ENCODE measurements around the gene RPS13.
A peak's percentile ranks its signal among the peaks of the same experiment; 100 is the strongest.
"Not testable (repeated sequence)": the region's sequence is repeated elsewhere in the genome, so short reads cannot be mapped to it uniquely, and the experiment has no call there.

The RPS13 gene

DNA sequence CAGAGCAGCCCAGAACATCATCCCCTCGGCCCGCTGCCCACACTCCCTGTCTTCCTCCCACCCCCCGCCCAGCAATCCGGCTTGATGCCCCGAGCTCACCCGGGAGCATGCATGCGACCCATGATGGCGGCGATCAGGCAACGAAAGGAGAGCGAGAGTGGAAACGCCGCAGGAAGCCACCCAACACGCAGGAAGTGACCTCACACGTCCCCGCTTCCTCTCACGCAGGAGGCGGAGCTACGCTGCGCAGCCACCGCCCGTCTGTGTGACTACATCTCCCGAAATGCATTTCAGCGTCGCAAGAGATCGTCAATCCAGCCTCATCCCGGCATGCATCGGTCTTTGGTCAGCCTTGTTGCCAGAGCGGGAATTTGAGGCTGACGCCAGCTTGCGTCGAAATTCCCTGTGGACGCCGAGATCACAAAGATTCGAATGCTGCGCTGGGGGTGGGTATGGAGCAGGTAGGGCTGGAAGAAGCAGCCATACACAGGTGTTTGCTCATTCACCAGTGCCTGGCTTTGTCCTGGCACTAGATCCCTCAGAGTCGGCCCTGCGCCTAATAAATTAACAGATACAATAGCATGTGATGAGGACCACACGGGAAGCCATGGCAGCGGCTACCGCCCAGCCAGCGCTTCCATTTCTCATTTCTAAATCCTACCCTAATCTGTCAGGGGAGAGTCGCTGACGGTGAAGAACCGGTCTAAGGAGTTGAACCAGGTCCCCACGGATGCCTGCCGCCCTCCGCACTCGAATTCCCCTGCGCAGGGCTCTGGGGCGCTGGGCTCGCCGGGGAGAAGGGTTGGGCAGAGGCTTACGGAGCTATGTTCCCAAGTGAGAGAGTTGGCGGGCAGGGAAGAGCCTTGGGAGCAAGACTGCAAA is at the start of gene RPS13:
RPS13 (minus strand) TSS at position 148 of the 882 bp plus-strand sequence; CDS start at position 122, 26 bp downstream.
- peak; percentile 81 for DNase-seq (ENCODE audit: low read depth in 1 of 2, low spot score in 1 of 2)

DNA sequence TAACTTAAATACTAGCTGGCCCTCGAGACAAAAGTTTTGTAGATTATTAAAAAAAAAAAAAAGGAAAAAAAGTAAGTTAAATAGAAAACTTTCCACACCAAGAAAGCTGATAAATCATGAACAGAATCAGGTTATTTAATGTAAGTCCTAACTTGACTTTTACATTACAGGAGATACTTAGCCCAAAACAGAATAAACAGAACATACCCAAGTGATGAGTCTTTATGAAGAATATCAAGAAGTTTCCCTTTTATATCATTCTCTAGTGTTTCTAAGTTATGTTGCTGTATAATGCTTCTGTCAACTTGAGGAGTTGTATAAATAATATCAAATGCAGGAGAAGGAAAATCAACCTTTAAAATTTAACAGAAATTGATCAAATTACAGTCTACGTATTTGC is 44.5 kb upstream of the RPS13 start:
- no peak for DNase-seq (ENCODE audit: low read depth in 1 of 2, low spot score in 1 of 2)

DNA sequence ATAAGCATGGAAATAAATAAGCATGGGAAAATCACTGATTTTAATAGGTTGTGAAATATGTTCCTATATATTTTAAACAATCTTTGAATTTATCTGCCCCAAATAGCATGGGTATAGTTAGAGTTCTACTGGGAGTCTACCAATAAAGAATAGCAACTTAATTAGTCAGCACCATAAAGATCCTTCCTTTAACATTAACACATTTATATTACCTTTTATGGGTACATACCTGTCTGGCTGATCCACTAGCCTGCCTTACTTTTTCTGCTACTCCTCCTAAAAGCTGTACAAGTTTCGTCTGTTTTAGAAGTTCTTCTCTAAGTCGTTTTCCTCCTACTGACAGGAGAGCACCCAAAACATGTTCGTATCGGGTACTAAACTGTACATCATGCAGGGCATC is 39.8 kb upstream of the RPS13 start:
- DNase-seq (ENCODE audit: low read depth in 1 of 2, low spot score in 1 of 2): no peak

DNA sequence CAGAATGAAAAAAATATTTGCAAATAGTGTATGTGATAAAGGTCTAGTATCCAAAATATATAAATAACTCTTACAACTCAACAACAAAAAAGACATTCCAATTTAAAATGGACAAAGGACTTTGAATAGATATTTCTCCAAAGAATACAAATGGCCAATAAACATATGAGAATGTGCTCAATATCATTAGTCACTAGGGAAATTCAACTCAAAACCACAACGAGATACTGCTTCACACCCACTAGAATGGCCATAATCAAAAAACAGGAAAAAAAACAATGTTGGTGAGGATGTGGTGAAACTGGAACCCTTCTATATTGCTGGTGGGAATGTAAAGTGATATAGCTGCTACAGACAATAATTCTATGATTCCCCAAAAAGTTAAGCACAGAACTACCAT is 38.6 kb upstream of the RPS13 start:
- DNase-seq (ENCODE audit: low read depth in 1 of 2, low spot score in 1 of 2): no peak

DNA sequence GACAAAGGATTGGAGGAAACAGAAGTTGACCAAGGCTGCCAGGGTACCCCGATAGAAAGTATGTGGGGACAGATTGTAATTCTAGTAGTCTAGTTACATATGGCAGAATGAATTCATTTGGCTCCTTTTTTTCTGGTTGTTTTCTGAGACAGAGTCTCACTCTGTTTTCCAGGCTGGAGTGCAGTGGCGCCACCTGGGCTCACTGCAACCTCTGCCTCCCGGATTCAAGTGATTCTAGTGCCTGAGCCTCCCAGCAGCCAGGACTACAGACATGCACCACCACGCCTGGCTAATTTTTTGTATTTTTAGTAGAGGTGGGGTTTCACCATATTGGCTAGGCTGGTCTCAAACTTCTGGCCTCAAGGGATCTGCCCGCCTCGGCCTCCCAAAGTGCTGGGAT is 30.3 kb upstream of the RPS13 start:
- not testable (repeated sequence) for DNase-seq (ENCODE audit: low read depth in 1 of 2, low spot score in 1 of 2)

DNA sequence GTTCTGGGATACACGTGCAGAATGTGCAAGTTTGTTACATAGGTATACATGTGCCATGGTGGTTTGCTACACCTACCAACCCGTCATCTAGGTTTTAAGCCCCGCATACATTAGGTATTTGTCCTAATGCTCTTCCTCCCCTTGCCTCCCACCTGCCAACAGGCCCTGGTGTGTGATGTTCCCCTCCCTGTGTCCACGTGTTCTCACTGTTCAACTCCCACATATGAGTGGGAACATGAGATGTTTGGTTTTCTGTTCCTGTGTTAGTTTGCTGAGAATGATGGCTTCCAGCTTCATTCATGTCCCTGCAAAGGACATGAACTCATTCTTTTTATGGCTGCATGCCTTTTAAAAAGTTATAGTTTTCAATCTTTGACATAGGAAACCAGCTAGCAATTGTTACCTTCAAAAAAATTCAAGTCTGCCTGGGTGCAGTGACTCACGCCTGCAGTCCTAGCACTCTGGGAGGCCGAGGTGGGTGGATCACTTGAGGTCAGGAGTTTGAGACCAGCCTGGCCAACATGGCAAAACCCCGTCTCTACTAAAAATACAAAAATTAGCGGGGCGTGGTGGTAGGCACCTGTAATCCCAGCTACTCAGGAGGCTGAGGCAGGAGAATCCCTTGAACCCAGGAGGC is 28.1 kb upstream of the RPS13 start:
- not testable (repeated sequence) for DNase-seq (ENCODE audit: low read depth in 1 of 2, low spot score in 1 of 2)

DNA sequence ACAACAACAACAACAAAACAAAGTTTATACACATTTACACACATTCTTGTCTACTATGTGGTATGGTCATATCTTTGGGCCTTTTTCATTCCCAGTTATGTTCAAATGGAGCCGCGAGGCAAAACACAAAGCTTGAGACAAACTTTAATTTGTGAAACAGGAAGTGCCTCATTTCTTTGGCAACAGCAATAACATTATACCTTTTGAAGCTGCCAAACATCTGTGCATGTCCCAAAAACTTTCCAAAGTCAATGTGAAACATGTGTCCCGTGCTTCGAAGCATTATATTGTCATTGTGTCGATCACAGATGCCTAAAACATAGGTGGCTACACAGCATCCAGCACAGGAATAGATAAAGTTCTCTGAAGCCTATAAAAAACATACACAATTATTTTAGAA is 25.0 kb upstream of the RPS13 start:
- no peak for DNase-seq (ENCODE audit: low read depth in 1 of 2, low spot score in 1 of 2)

DNA sequence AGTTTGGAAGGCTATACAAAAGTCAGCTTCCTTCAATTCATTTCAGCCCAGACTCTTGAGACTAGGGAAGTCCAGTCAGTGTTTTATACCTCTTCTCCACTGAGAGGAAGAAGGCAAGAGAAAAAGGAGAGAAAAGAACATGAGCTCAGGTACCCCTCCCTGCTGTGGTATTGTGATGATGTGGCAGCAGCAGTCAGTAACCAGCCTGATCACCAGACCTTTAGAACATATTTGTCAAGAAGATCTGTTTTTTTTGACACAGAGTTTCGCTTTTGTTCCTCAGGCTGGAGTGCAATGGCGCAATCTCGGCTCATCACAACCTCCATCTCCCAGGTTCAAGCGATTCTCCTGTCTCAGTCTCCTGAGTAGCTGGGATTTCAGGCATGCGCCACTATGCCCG is 21.2 kb upstream of the RPS13 start:
- no peak for DNase-seq (ENCODE audit: low read depth in 1 of 2, low spot score in 1 of 2)

DNA sequence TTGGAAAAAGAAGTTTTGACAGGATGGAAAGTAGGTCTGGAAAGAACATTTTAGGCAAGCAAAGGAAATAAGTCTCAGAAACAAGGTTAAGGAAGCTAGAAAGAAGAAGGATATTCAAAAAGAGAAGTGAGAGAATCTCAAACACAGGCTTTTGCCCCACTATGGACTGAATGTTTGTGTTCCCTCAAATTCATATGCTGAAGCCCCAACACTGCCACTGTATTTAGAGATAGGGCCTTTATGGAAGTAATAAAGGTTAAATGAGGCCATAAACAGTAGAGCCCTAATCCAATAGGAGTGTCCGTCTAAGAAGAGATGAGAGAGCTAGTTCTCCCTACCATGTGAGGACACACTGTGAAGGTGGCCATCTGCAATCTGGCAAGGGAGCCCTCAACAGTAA is 20.6 kb upstream of the RPS13 start:
- no peak for DNase-seq (ENCODE audit: low read depth in 1 of 2, low spot score in 1 of 2)

DNA sequence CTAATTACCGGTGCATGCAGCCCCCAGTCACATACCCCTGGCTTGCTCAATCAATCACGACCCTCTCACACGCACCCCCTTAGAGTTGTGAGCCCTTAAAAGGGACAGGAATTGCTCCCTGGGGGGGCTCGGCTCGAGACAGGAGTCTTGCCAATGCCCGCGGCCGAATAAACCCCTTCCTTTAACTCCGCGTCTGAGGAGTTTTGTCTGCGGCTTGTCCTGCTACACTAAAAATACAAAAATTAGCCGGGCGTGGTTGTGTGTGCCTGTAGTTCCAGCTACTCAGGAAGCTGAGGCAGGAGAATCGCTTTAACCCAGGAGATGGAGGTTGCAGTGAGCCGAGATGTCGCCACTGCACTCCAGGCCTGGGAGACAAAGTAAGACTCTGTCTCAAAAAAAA is 8.5 kb upstream of the RPS13 start:
- not testable (repeated sequence) for DNase-seq (ENCODE audit: low read depth in 1 of 2, low spot score in 1 of 2)

DNA sequence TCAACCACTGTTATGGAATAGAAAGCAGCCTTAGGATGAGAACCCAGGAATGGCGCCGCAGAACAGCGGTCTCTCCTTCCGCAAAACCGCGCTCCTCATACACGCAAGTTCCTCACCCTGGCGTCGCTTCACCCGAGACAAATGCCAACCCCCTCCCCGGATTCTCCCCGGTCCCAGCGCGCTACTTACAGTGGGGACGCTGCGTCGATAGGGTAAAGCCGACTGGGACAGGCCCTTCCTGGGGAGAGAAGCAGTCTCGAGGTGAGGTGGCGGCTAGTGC is 287 bp downstream of the RPS13 start:
- no peak for DNase-seq (ENCODE audit: low read depth in 1 of 2, low spot score in 1 of 2)

DNA sequence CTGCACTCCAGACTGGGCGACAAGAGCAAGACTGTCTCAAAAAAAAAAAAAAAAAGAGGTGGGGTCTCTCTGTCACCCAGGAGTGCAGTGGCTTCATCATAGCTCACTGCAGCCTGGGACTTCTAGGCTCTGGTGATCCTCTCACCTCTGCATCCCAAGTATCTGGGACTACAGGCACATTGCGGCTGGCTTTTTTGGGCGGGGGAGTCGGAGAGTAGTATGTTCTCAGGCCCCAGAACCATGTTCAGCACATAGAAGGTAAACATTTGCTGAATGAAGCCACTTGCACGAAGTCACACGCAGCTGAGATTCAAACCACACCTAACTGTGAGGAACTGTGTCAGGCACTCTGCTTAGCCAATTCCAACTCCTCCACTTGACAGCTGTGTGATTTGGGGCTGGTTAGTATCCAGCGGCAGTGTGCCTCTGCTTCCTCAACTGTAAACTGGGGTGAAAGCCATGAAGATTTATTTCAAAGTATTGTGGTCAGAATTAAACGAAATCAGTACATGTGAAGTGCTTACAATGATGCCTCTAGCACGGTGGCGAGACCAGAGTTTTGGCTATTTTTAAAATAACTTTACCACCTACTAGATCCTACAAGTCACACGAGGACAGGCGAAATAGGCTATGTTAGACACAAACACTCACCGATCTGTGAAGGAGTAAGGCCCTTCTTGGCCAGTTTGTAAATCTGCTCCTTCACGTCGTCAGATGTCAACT is 789 bp downstream of the RPS13 start:
- no peak for DNase-seq (ENCODE audit: low read depth in 1 of 2, low spot score in 1 of 2)

DNA sequence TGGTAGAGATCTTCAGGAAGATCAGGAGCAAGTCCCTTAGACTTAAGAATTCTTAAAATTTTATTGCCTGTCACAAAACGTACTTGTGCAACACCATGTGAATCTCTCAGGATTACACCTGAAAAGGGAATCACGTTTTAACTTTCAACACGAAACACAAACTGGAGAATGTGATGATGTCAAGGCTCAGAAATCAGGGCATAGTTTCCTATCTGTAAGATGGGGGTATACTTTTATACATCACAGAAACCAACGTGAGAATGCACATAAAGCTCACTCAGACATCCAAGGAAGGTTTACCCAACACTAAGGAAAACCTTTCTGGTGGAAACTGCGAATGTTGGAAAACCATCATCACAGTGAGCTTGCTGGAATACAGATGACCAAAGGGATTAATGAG is 2.0 kb downstream of the RPS13 start:
- no peak for DNase-seq (ENCODE audit: low read depth in 1 of 2, low spot score in 1 of 2)

DNA sequence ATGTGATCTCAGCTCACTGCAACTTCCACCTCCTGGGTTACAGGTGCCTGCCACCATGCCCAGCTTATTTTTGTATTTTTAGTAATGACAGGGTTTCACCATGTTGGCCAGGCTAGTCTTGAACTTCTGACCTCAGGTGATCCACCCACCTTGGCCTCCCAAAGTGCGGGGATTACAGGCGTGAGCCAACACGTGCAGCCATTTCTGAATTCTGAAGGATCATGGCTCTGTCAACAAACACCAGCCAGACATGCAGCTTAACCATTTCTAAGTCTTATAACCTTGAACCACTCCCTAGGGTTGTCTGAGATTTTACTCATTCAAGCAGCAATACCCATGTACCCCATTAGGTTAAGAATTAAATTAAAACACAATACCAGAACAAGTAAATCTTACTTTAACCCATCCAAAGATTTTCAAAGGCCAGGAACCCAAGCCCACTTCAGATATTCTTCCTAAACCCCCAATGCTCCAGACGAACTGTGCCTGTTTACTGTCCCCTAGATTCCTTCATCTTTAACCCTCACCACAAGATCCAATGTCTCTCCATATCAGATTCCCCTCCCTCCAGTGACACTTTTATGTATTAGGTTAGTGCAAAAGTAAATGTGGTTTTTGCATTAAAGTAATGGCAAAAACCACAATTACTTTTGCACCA is 4.0 kb downstream of the RPS13 start:
- no peak for DNase-seq (ENCODE audit: low read depth in 1 of 2, low spot score in 1 of 2)

DNA sequence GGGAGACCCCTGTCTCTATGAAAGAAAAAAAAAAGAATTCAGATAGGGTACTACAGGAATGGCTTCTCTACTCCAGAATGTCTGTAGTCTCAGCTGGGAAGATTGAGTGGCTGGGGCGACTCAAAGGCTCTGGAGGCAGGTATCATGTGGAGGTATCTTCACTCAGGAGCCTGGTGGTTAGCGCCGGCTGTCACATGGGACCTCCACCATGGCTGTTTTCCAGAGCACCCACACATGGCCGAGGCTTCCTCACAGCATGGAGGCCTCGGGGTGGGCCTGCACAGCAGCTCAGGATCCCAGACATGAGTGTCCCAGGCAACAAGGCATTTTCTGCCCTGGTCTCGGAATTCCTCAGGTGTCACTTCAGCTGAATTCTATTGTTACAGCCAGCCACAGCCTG is 10.1 kb downstream of the RPS13 start:
- DNase-seq (ENCODE audit: low read depth in 1 of 2, low spot score in 1 of 2): no peak

DNA sequence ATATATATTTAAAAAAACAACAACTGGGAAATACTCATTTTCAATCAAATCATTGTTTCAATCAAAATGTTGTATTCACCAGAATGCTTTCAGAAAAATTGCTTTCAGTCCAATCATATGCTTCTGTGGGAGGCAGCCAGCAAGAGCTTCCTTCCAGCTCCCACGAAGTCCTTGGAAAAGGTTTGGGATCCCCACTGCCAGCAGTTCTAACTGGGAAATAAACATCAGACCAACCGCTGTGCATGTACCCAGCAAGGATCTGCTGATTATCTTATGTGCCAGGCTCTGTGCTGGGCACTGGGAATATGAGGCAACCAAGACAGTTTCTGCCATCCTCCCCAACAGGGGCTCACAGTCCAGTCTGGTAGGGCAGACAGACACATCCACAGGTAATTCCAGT is 10.8 kb downstream of the RPS13 start:
- no peak for DNase-seq (ENCODE audit: low read depth in 1 of 2, low spot score in 1 of 2)

DNA sequence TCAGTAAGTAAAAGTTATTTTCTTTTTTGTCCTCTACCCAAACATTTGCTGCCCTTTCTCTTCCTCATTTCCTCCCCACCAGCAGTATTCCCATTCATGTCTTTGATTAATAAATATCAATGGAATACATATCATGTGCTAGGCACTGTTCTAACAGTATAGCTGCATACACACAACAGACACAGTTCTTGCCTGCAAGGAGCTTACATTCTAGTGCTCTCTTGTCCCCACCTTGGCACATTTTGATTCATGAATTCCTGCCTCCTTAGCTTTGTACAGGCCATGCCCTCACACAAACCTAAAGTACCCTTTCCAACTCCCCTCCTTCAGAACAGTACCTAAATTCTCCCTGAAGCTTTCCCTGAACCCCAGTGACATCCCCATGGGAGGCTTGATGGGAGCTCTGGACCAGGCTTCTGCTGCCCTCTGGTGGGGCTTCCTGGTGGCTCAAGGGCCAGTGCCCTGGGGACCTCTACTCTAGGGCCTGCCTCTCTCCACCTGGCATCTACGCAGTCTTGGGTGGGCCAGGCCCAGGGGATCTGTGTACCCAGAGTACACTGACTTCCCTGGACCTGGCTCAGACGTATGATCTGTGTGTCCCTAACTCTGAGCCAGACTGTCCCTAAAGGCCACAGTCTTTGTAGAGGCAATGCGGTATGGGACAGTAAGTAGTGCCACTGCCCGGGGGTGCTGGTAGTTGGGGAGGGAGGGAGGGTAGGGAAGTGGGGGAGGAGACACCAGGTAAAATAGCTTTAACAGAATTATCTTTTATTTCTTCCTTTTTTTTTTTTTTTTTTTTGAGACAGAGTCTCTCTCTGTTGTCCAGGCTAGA is 14.1 kb downstream of the RPS13 start:
- peak in 1 of 2 donors; percentile 43 for DNase-seq (ENCODE audit: low read depth in 1 of 2, low spot score in 1 of 2)

DNA sequence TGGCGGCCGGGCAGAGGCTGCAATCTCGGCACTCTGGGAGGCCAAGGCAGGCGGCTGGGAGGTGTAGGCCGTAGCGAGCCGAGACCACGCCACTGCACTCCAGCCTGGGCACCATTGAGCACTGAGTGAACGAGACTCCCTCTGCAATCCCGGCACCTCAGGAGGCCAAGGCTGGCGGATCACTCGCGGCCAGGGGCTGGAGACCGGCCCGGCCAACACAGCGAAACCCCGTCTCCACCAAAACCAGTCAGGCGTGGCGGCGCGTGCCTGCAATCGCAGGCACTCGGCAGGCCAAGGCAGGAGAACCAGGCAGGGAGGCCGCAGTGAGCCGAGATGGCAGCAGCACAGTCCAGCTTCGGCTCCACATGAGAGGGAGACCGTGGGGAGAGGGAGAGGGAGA is 26.3 kb downstream of the RPS13 start:
- not testable (repeated sequence) for DNase-seq (ENCODE audit: low read depth in 1 of 2, low spot score in 1 of 2)

DNA sequence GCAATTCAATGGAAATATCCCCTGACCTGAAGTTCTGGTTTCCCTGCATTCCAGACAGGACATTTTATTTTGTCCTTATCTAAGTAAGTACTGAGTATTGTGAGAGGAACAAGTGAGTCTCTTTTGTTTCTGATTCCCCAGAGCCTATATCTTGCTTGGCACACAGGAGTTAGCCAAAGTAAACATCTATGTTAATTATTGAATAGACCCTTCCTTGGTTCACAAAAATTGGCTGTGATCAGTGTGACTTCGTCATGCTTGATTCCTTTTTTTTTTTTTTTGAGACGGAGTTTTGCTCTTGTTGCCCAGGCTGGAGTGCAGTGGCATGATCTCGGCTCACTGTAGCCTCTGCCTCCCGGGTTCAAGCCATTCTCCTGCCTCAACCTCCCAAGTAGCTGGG is 29.0 kb downstream of the RPS13 start:
- not testable (repeated sequence) for DNase-seq (ENCODE audit: low read depth in 1 of 2, low spot score in 1 of 2)

DNA sequence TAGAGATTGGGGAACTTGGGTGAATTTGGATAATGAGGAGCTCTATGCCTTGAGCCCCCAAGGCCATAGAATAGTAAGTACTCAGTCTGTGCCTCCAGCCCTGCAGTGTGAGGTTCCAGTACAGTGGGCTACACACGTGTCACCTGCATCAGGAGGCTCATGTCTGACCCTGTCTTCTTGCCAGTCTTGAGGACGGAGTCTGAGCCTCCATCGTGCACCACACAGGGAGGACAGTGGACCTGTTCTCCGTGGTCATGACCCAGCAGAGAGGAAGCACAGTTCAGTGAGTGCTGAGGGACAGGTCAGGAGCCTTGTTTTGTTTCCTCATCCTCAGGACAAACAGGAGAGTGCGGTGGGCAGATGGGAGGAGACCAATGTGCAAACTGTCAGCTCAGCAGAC is 30.8 kb downstream of the RPS13 start:
- DNase-seq (ENCODE audit: low read depth in 1 of 2, low spot score in 1 of 2): no peak
